WI38 (cell line): Measurements from ENCODE around the gene MCTP1.

ENCODE experiments used
- H3K4me3 ChIP-seq: 2 replicates; pipeline ENCODE4 v1.5.1; 2011; ENCODE audit warnings: low read depth, mild to moderate bottlenecking, control low read depth, low read length
- CTCF ChIP-seq: IDR thresholded peaks from 2 replicates; pipeline ENCODE4 v1.5.1; 2012; ENCODE audit warnings: low read depth, mild to moderate bottlenecking, control low read depth, low read length

MCTP1 gene

DNA sequence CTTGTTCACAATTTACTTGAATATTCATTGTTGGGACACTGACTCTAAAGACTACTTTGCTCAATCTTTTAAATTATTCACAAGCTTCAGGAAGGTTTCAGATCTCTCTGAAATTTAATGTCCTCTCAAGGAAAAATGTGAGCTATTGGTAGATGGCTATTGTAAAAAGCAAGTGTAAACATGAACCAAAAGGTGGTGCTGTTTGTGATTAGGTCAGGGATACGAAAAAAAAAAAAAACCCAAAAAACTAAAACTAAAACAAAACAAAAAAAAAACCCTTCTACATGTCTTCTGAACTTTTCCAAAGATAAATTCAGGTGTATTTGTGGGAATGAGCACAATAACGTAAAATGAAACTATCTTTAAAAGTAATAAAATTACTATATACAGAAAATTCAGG, 472.7 kb downstream of the MCTP1 start:
- no peak overlapping the region for H3K4me3 ChIP-seq
- TF ChIP-seq CTCF = no peak

- no peak overlapping the region for H3K4me3 ChIP-seq
- TF ChIP-seq CTCF = no peak
Observed at GRCh38 chr5:94811331-94811730, 473.6 kb downstream of the MCTP1 start.

GRCh38 chr5:94810877-94811276, 474.0 kb downstream of the MCTP1 start:
- no peak overlapping the region for H3K4me3 ChIP-seq

DNA sequence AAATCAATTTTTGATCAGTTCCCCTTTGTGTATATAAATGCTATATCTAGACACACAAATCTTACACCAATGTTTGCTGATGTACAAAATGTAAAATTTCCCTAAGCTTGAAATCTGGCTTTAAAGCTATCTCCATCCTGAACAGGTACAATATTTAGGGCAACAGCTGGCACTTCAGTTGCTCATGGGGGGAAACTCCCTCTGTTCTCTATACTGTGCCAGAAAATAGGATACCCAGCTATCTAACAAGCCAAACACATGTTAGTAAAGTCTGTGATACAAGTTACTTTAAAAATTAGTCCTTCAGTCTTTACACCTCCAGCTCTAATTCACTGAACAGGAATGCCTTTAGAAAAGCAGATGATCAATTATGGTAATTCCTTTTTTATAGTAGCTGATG, 474.6 kb downstream of the MCTP1 start:
- no peak overlapping the region for H3K4me3 ChIP-seq
- no peak for TF ChIP-seq CTCF

More at GRCh38 chr5:94810877-94811276, 474.0 kb downstream of the MCTP1 start:
- TF ChIP-seq CTCF = no peak

DNA sequence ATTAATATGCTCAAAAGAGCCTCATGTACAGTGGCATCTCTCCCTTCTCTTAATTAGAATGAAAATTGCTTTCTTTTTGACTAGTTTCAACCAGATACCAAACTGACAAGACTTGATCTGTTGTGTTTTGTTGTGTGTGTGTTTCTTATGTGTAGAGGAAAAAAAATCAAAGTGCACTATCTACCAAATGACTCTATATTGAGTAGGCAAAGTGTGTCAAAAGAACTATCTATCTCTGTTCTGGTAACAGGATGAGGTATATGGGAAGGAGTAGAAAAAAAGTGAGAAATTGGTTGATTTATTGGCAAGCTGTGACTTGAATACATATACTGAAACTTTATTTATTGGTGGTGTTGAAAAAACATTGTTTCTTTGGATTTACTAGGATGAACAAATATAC, 476.4 kb downstream of the MCTP1 start:
- no peak for TF ChIP-seq CTCF
- no peak overlapping the region for H3K4me3 ChIP-seq

GRCh38 chr5:94807985-94808384, 476.9 kb downstream of the MCTP1 start:
- no peak overlapping the region for H3K4me3 ChIP-seq
- TF ChIP-seq CTCF = no peak

GRCh38 chr5:94802450-94802849, 482.4 kb downstream of the MCTP1 start:
- TF ChIP-seq CTCF = no peak
- no peak overlapping the region for H3K4me3 ChIP-seq
